ENCODE data around the gene NLRP6.
"Not testable (repeated sequence)": the region's sequence is repeated elsewhere in the genome, so short reads cannot be mapped to it uniquely, and the experiment has no call there.

NLRP6 gene

DNA sequence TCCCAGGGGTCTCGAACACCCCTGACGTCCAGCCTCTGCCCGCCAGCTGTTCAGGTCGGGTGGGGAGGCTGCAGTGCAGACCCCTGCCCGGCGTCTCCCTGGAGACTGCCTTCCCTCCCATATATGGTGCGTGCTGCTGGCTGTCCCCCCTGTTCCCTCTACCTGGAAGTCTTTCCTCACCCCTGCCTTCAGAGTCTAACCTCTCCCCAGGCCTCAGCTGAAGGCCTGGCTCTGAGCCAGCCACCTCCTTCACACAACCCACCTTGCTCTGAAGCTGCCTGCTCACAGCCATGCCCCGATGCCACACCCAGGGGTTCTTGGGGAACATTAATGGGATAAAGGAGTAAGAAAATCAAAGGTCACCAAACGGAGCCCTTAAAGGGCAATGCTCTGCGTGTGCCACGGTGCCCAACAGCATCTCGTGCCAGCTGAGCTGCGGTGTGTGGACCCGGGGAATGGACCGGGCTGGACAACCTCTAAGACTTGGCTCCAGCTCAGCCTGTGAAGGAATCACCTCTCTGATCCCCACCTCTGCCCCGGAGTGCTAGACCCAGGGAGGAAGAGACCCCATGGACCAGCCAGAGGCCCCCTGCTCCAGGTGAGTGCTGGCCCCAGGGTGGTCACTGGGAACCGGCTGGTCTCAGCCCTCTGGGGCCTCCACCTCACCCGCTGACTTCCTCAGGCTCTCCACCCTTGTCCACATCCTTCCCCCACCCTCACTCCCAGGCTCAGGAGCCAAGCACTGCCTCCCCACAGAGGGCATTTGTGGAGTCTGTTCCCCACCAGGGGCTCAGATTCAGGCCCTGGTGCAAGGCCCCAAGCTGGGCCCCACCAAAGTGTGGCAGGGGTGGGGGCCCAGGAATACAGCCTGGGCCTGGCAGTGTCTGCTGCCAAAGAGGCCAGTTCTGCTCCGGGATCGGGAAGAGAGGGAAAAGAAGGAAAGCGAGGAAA lies at the start of gene NLRP6:
TSS of gene NLRP6 (plus strand) at position 407 of the 951 bp plus-strand sequence. CDS start at position 570, 163 bp downstream.
- in situ Hi-C loops (cut with MboI; ENCODE audit: low sequenced_read_pairs) = no loop called here

DNA sequence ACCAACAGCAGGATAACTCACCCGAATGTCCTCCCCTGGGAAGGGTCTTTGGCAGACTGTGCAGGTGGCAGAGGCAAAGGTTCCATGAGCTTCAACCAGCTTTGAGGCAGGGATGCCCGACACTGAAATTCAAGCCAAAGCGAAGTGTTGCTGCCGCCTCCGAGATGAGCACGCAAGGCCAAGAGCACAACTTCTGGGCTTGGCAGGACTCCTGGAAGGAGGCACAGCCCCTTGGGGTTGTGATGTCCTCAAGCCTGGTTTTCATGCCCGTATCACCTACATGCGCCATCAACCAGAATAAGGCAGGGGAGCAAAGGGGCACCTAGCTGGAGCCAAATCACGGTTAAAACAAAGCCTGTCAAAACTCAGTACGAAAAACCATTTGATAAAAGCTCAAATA lies 47.8 kb upstream of the NLRP6 start:
- in situ Hi-C loops (cut with MboI; ENCODE audit: low sequenced_read_pairs) = no loop called here

DNA sequence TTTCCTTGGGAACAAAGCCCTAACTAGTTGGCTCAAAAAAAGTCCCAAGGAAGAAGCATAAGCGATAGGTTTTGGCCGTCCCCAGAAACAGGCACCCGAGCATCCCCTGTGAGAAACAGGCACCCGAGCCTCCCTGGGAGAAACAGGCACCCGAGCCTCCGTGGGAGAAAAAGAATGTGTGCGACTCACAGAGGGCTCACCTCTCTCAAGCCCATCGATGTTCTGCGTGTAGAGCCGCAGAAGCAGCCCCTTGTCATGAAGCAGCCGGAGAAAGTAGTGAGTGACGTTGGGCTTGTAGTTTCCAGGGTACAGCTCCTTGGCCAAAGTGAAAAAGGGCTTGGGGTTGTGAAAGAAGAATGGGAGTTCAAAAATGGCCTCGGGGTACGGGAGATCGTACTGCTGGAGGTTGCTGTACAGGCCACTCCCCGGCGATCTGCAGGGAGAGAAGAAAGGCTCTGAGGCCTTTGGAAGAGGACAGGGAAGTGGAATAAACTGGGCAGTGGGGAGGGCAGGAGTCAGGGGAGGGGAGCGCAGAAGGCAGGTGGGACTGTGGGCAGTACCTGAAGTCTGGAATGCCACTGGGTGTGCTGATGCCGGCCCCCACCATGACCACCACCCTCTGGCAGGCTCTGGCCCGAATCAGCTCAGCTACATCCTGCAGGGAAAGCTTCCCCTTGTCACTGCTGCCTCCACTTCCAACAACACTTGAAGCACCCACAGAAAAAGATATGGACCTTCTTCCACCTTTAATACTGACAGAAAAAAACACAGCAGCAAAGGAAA lies 45.2 kb upstream of the NLRP6 start:
- in situ Hi-C loops (cut with MboI; ENCODE audit: low sequenced_read_pairs) = no loop called here

DNA sequence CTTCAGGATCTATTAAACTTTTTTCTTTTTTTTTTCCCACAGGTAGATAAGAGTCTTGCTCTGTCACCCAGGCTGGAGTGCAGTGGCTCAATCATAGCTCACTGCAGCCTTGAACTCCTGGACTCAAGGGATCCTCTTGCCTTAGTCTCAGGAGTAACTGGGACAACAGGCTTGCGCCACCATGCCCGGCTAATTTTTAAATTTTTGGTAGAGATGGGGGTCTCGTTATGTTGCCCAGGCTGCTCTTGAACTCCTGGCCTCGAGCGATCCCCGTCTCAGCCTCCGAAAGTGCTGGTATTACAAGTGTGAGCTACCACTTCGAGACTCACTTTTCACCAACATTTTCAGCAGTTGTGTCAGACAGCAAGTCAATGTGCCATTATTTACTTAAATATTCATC lies 43.0 kb upstream of the NLRP6 start:
- in situ Hi-C loops (cut with MboI; ENCODE audit: low sequenced_read_pairs) = no loop called here

DNA sequence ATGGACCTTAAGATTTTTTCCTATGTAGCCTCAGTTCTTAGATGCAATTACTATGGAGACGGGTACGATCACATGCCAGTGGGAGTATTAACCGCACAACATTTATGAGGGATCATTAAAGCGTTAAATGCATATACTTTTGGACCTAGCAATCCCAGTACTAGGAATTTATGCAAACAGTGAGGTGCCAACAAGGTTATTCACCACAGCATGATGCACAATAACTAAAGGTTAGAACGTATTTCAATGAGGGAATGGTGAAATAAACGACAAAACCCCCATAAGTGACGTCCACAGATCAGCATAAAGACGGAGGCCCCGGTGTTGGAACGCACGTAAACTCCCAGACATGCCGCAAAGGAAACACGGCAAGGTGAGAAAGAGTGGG lies 42.6 kb upstream of the NLRP6 start:
- in situ Hi-C loops (cut with MboI; ENCODE audit: low sequenced_read_pairs) = no loop called here

DNA sequence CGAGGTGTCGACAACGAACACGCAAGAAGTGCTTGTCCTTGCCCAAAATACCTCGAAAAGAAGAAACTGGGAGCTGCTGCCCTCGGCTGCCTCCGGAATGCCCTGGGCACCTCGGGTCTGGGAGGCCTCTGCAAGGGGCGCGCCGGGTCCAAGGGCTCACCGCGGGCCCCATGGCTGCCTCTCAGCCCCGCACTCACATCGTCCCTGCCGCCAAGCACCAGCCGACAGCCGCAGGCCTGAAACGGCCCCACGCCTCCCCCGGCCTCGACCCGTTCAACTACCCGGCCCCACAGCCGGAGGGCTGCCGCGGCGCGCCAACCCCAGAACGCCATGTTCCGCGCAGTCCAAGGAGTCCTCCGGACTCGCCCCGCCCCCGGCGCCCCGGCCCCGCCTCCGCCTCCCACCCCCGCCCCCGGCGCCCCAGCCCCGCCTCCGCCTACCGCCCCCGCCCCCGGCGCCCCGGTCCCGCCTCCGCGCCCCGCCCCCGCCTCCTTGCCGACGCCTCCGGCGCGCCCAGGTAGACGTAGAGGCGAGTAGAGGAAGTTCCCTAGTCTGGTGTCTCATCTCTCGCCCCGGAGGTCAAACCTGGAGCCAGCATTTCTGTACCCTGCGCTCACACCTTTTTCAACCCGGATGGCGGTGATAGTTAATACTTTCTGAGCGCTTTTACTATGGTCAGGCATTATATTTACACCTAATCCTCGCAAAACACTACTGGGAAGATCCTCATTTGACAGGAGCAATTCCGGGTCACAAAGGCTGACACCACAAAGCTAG lies 42.0 kb upstream of the NLRP6 start, which contains the start of gene SIRT3:
TSS of gene SIRT3 (minus strand) at position 346 of the 777 bp plus-strand sequence. CDS start at position 332, 14 bp downstream.
- in situ Hi-C loops (cut with MboI; ENCODE audit: low sequenced_read_pairs) = no loop called here

DNA sequence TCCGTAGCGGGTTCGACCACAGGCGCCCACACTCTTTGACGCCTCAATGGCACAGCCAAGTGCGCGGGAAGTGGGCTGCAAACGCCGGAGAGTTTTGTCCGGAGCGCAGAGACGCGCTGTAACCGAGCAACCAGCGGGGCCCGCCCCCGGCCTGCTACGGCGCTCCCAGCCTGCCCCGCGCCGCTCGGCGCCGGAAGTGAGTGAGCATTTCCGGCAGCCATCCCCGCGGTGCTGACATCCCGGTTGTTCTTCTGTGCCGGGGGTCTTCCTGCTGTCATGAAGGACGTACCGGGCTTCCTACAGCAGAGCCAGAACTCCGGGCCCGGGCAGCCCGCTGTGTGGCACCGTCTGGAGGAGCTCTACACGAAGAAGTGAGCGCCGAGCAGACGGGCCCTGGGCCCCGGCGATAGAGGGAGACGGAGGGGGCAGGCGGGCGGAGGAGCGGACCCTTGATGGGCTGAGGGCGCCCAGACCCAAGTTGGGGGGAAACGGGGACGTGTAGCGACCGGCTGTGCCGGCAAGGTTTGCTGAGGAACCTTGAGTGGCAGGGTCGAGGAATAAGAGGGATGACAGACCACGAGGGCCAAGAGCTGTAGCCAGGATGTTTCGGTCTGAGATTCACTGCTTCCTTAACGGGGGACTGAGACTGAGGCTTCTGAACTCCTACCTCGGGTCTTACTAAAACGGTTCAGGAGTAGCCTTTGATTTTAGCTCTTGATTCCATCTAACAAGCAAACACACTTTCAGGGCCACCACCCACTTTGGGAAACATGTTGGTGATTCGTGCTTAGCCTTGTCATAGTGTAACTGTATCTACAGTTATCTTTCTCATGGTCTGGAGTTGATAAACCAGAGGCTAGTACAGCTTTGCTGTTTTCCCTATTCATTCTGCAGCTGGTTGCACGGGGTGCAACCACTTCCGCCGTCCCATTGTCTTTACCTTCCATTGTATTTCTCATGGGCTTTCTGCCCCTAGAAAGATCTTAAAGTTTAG lies 41.1 kb upstream of the NLRP6 start, which contains the start of gene PSMD13:
TSS of gene PSMD13 (plus strand) at position 203 of the 994 bp plus-strand sequence. CDS start at position 277, 74 bp downstream.
- in situ Hi-C loops (cut with MboI; ENCODE audit: low sequenced_read_pairs) = no loop called here

DNA sequence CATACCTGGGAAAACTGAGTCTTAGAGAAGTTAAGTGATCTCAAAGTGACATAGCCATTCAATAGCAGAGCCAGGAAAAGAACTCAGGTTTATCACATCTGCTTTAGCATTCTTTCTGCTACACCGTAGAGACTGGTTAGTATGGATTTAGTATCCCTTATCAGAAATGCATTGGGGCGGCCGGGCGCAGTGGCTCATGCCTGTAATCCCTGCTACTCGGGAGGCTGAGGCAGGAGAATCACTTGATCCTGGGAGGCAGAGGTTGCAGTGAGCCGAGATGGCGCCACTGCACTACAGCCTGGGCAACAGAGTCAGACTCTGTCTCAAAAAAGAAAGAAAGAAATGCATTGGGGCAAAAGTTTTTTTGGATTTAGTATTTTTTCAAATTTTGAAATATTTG lies 39.9 kb upstream of the NLRP6 start:
- in situ Hi-C loops (cut with MboI; ENCODE audit: low sequenced_read_pairs) = not testable (repeated sequence)

DNA sequence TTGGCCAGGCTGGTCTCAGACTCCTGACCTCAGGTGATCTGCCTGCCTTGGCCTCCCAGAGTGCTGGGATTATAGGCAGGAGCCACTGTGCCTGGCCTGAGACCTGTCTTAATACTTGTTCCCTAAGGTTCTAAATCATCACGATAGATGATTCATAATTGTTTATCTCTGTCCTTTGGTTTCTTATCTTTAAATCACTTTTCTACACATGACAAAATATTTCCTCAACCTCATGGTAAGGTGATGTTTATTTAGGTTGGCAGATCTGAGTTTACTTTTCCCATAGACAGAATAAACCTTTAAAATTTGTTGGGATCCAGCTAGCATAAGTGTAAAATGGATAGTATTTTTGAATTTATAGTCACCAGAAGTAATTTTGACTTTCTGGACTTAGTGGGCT lies 37.9 kb upstream of the NLRP6 start:
- in situ Hi-C loops (cut with MboI; ENCODE audit: low sequenced_read_pairs) = no loop called here

DNA sequence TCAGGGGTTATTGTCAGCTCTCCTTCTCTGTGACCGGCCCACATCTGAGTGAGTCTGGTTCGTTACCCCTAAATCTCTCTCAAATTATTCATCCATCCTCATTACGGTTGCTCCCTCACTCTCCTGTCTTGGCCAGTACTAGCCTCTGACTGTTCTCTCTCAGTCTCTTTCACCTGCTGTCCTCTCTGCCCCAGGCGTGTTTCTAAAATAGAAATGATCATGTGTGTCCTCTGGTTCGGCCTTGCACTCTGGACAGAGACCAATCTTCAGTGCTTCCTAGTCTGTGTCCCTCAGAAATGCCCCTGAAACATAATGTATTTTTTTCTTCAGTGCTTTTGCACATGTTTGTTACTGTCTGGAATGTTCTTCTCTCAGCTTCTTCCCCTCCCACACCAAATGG lies 36.6 kb upstream of the NLRP6 start:
- in situ Hi-C loops (cut with MboI; ENCODE audit: low sequenced_read_pairs) = no loop called here

DNA sequence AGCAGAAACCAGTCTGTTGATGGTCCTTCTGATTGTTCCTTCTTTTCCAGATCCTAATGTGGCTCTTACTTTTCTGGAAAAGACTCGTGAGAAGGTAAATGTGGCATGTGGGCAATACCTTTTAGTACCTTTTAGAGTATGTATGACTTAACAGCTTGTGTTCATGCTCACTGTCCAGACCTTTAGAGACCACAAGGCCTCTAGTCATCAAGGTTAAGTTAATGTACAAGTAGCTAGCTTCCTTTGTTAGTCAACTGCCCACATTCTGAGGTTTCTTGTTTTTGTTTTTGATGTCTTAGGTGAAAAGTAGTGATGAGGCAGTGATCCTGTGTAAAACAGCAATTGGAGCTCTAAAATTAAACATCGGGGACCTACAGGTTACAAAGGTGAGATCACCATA lies 33.8 kb upstream of the NLRP6 start:
- in situ Hi-C loops (cut with MboI; ENCODE audit: low sequenced_read_pairs) = no loop called here

DNA sequence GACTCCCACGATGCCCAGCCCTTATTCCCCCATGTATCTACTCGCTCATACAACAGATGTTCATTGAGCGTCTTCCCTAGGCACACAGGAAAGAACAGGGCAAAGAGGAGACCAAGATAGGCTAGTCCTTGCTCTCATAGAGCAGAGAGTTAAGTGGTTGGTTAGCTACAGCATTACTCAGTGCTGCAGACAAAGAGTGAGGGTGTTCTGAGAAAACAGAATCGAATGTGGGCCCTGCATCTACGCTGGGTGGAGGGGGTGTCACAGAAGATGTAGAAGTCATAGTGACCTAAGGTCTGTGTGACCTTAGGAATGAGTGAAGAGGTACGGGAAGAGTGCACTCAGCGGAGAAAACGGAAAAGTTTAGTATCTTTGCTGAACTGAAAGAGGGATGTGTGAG lies 29.1 kb upstream of the NLRP6 start:
- in situ Hi-C loops (cut with MboI; ENCODE audit: low sequenced_read_pairs) = no loop called here

DNA sequence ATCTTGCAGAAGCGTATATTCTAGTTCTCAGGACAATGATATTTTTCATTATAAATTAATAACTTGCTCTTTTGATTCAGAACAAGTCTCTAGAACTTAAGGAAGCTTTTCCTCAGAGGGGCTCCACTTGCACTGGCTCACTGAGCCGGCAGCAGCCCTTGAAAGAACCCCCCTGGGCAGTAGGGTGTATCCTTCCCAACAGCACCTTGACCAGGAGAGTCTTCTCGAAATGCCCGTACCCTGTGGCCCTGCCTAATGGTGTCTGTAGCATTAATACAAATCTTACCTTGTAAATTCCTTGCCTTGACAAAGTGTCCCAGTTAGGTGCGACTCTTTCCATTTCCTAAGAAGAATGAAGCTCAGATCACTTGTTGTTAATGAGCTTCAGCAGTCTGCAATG lies 27.9 kb upstream of the NLRP6 start:
- in situ Hi-C loops (cut with MboI; ENCODE audit: low sequenced_read_pairs) = no loop called here

DNA sequence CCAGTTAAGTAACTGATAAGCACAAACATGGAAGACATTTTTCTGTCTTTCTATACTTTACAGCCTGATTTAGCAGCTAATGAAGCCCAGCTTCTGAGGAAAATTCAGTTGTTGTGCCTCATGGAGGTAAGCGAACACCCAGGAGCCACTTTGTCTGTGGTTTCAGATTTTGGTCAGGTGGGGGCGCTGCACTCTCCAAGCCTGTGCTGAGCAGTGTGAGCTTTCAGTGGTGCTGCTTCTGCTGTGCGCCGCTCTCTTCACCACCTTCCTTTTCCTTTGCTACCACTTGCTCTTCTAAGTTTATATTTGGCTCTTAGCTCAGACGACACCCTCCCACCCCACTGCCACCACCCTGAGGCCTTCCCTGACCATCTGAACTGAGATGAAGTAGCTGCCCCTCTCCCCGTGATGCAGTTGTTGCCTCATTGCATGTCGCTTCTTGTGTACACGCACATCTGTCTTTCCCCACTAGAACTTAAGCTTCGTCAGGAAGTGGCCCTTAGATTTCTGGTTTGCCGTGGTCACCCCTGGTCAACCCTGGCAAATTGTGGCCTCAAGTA lies 27.4 kb upstream of the NLRP6 start:
- in situ Hi-C loops (cut with MboI; ENCODE audit: low sequenced_read_pairs) = no loop called here

DNA sequence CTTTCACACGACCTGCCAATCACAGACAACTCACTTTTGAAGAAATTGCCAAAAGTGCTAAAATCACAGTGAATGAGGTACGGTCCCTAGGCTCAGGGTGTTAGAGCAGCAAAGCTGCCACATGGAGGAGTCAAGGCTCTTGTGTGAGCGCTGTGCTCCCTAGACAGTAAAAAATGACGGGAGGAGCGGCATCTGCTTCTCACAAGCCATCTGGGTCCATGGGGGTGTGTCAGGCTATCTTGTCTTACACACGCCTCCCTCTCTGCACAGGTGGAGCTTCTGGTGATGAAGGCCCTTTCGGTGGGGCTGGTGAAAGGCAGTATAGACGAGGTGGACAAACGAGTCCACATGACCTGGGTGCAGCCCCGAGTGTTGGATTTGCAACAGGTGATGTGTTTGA lies 26.7 kb upstream of the NLRP6 start:
- in situ Hi-C loops (cut with MboI; ENCODE audit: low sequenced_read_pairs) = no loop called here

DNA sequence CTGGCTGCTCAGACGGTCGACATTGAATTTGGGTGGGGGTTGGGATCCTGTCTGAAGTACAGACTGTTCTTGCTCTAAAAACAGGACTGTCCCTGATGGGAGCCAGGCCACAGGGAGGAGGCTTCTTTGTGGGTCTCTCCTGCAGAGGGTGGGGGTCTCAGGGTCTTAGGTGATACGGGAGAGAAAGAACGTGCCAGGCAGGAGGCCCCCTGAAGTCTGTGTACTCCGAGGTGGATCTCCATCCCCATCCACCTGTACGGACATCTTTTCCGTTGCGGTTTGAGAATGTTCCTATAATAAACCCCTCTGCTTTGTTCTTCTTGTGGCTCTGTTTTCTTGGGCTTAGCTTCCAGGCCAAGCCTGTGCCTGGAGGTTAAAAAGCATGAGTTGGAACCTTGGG lies 25.5 kb upstream of the NLRP6 start:
- in situ Hi-C loops (cut with MboI; ENCODE audit: low sequenced_read_pairs) = no loop called here

DNA sequence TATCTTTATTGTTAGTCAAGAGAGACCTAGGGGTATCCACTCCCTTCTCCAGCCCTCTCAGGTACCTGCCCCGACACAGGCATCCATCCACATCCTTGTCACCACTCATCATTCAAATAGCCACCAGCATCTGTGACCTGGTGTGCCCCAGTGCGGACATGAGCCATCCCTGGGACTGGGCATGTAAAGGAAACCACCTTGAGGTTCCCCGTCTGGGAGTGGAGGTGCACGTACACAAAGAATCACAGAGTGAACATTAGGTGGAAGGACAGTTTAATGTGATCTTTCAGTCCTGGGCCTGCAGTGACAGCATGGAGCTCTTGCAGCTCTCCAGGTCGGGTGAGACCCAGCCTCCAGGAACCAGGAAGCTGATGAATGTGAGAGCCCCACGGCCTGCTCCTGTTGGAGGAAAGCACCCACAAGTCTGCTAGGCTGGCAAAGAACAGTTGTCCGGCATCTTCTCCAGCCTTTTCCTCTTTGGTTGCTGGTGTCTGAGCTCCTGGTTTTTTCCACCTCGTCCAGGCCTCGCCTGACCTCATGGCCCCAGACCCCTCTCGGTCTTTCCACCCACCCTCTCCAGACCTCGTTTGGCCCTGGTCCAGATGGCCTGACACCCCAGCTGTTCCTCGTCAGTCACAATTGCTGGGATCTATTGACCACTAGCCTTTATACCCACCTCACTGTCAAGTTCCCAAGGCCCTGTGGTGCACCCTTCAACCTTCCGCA lies 24.9 kb upstream of the NLRP6 start:
- in situ Hi-C loops (cut with MboI; ENCODE audit: low sequenced_read_pairs) = no loop called here

DNA sequence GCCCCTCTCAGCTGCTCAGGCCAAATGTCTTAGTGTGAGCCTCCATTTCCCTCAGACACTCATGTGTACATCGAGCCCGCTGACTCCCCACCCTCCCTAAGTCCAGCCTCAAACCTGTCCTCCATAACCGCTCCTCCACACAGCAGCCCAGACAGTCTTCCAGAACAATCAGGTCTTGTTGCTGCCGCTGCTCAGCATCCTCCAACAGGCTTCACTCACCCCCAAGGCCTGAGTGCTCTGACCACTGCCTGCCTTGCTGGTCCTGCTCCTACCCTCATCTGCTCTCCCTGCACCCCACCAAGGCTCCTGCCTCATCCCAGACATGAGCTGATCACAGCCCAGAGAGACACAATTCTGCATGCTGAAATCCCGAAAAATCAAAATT lies 24.3 kb upstream of the NLRP6 start:
- in situ Hi-C loops (cut with MboI; ENCODE audit: low sequenced_read_pairs) = no loop called here

DNA sequence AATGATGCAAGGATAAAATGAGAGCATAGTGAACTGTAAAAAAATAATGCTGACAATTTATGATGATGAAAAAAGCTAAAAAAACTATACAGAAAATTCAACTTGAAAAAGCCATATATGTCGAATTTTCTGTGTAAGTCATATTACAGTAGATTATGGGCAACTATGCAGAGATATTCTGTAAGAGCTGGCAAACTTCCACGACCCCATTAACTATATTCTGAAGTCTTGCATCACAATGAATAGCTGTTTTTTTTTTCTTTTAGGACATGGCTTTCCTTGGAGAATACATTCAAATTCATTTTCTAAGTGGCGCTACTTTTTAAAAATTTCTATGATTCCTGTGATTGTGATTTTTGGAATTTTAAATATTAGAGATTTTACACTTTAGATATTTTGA lies 23.0 kb upstream of the NLRP6 start:
- in situ Hi-C loops (cut with MboI; ENCODE audit: low sequenced_read_pairs) = no loop called here
